Measurements from ENCODE around the gene NAA80.
A peak's percentile ranks its signal among the peaks of the same experiment; 100 is the strongest.
"Not testable (repeated sequence)": the region's sequence is repeated elsewhere in the genome, so short reads cannot be mapped to it uniquely, and the experiment has no call there.

The NAA80 gene

DNA sequence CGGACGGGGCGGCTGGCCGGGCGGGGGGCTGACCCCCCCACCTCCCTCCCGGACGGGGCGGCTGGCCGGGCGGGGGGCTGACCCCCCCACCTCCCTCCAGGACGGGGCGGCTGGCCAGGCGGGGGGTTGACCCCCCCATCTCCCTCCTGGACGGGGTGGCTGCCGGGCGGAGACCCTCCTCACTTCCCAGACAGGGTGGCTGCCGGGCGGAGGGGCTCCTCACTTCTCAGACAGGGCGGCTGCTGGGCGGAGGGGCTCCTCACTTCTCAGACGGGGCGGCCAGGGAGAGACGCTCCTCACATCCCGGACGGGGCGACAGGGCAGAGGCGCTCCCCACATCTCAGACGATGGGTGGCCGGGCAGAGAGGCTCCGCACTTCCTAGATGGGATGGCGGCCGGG lies 12.8 kb upstream of the NAA80 start:
- DNase-seq = not testable (repeated sequence)

- no peak for DNase-seq
These were observed 5.4 kb upstream of the NAA80 start for GRCh38 chr3:50304601-50305000.

DNA sequence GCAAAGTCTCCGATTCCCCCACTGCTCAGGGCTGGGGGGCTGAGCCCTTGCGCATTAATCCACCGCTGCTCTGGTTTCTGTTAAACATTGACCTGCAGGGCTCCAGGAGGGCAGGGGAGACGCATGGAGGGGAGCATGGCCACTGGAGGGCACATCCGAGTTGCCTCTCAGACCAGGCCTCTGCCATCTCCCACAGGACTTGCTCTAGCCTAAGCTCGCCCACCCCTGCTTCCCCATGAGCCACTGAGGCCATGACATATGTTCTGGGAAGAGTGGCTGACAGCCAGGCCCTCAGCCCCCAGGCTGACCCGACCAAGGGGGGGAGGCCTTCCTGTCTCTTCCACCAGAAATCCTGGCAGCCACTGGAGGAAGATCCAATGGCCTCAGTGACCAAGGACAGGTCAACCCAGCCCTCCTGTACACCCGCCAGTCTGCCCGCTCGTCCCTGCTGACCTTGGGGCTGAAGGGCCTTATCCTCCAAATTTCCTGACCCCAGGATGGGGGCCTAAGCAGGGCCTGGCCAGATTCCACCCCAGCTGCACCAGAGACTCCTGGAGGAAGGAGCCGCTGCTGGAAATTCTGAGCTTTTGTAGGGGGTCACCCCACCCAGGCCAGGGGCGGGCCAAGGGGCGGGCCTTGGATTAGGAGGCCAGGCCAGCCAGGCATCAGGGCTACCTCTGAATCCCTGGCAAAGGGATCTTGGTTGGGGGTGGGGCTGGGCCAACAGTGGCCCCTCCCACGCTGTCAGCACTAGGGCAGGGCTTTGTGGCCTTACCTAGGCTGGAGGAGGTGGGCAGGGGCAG lies 4.0 kb upstream of the NAA80 start, which contains the start of gene HYAL1:
HYAL1 (minus strand) TSS at position 562 of the 803 bp plus-strand sequence. CDS start 618 bp downstream, outside the sequence.
- DNase-seq = no peak

DNA sequence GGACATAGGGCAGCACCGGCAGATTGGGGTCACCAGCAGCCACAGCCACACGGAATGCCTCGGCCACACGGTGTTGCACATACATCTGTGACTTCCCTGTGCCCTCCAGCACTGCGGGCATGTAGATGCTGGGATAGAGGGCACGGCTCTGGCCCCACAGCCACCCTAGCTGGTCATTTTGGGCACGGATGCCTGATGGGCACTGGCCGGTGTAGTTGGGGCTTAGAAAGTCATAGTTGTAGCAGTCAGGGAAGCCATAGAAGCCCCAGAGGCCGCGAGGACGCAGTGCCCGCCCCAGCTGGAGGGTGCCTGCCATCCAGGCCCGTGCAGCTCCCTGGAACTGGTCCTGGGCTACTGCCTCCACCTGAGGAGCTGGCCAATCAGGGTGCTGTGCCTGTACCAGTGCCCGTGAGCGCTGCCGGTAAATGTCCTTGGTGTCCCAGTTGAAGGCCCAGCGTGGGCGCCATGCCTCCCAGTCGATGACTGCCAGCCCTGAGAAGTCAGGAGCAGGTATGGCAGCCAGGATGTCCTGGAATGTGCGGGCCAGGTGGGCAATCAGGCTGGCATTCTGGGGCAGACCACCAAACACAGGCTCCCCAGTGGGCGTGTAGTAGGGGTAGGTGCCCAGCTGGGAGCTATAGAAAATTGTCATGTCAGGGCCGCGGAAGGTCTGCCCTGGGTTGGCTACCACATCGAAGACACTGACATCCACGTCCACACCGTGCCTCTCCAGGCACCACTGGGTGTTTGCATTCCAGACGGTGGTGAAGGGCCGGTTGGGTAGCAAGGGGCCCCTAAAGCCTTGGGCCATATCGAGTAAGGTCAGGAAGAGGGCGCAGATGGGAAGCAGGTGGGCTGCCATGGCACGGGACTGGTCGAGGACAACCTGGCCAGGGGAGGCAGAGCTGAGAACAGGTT lies 3.1 kb upstream of the NAA80 start:
- DNase-seq = no peak

DNA sequence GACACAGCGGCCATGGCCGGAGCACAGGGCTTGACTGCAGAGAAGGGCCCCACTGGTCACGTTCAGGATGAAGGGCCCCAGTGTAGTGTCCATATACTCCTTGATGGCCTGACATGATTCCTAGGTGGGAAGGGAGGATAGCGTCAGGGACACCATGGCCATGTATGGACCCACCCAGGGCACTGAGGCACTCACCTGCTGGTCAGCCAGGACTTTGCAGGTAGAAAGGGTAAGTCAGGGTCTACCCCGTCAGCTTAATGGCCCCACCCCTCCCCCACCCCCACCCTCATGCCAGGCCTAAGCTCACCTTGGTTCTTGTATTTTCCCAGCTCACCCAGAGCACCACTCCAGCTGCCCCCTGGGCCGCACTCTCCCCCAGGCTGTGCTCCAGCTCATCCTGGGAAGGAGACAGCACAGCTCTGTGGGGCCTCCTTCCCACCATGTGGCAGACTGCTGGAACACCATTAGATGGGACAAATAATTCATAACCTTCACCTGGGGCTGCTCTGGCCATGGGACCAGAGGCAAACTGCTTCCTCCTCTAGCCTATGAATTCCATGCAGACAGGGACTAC lies 1.6 kb upstream of the NAA80 start:
- DNase-seq = no peak

DNA sequence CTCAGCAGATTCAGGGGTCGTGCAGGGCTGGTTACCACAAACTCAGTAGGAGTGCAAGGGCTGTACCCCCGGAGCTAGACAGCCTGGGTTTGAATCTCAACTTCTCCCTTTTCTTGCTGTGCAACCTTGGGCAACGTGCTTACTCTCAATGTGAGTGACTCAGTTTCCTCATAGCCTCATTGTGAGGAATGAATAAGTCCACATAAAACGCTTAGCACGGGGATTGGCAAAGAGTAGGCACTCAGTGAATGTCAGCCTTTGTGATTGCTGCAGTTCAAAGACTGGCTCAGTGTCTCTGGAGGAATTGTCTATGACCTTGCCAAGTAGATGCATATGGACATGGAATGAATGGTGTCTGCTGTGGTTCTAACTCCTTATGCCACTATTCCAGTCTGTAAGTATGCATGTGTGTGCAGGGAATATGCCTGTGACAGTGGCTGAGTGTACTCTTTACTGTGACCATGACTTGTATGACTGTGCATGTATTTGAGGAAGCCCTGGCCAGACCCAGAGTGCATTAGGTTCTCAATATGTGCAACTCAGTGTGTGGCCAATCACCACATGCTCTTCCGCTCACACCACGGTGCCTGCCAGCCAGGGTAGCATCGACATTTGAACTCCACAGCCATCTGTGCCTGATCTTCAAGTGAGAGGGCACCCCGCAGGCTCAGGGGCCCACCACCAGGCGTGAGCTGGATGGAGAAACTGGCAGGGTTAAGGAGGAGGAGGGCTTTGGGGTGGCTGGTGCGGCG lies 900 bp upstream of the NAA80 start:
- no peak for DNase-seq

DNA sequence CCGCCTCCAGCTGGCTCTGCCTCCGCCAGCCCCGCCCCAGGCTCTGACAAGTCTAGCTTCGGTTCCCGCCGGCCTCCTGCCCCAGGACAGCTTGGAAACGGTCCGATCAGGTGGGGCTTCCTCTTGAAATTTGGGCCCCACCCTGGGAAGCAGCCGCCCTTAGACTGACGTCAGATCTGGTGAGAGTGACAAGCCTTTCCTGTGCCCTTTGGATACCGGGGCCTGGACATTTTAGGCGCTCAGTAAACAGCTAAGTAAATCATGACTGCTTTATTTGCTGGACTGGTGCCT lies 378 bp upstream of the NAA80 start:
- DNase-seq = no peak

DNA sequence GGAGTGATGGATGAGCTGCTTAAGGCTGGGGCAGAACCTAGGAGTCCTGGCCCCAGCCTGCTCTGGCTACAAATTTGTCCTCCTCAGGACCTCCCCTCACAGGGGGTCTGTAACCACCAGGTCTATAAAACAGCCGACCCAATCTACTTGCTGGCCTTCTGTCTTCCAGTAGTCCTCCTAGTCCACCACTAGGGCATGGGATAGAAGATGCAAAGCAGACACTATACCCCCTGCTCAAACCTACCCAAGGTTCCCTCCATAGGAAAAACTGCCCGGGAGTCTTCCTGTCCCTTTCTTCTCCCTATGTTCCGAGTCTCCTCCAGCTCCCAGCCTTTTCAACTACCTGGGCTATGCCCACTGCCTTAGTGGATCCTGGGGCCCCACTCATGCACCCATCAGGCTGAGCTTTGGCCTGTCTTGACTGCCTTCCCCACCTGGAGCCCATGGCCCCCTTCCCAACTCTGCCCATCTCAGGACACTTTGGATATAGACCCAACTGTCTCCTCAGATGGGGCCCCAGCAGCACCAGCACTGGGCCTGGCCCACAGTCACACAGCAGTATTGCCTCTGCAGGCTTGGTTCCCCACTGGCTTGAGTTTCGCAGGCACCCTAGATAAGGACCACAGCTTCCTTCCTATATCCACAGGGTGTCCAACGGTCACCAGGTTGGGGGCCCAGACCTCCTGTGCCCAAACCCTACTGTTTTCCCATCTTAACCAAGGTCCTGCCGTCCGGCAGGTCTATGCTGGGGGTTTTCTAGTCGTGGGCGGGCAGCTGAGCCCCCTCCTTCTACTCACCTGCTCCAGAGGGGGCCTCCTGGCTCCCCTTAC lies 1.1 kb downstream of the NAA80 start:
- DNase-seq = peak in 1 of 6 experiments; percentile 31

DNA sequence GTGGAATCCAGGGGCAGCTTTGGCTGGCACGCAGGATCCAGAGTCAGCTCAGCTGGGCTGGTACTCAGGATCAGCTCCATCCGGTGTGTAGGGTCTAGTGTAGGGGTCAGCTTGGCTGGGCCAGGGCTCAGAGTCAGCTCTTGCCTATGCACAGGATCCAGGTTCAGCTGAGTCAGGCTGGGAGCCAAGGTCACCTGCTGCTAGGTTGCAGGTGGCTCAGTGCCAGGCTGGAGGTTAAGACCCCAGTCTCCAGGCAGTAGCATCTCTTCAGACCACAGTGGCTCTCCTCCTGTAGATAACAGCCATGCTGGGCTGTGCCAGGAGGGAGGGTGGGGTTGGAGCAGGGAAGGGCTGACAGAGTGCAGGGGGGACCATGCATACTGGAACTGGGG lies 1.8 kb downstream of the NAA80 start:
- no peak for DNase-seq

GRCh38 chr3:50296721-50297383 lies 2.4 kb downstream of the NAA80 start:
- no peak for DNase-seq

DNA sequence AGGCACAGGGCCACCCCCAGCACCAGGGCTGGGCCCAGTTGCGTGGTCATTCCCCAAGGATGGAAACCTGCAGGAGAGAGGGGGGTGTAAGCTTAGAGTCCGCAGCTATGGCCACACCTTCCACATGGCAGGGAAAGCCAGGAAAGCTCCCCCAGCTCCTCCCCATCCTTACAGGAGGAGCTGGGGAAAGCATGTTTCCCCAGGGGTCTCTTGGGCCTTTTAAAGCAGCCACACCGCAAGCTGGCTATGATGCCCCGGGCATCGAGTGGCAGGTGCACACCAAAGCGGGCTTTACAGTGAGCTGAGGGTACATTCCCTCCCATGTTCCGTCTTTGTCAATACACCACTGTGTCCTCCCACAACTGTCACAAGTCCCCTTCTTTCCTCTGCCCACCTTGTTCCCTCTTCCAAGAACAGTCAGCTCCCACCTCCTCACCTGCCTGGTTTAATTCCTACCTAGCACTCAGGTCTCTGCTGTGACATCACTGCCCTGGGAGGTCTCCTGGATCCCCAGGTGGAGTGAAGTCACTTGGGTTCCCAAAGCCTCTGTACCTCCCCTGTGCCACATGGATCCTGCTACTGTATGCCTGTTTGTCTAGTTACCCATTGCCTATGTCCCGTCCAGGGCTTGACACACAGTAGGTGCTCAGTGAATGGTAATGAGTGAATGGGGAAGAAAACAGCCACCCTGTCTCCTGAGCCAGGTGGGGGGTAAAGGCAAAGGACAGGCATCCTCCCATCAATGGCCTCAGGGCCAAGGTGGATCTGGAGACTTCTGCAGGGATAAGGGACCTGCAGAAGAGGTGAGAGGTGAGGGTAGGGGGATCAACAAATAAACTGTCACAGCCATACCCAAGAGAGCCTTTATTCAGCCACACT lies 3.4 kb downstream of the NAA80 start:
- DNase-seq = no peak

DNA sequence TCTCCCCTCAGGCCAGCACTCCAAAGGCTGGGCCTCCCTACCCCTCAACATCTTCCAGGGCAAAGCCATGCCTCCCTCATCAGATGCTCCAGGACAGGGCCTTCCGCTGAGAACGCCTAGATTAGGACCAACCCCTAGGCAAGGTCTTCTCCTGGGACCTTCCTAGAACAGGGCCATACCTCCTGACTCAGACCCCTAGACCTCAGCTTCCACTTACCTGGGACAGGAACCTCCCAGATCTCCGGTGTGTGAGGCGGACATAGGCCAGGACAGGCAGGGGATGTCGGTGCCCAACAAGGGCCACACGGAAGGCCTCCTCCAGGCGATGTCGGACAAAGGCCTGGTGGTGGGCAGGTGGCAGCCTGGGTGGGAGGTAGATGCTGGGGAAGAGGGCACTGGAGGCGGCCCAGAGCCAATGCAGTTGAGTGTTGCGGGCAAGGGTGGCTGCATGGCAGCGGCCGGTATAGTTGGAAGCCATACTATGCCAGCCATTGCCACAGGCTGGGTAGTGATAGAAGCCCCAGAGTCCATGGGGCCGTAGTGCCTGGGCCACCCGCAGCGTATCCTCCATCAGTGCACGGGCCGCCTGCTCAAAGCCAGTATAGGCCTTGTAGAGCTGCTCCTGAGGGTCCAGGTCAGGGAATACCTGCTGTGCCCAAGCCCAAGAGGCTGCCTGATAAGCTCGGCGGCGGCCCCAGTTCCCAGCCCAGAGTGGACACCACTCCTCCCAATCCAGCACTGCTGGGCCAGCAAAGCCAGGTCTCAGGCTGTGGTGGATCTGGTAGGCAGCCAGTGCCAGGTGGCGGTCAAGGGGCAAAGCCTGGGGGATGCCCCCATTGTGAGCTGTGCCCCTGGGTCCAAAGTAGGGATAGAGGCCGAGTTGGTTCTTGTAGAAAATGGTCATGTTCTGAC lies 4.5 kb downstream of the NAA80 start:
- no peak for DNase-seq

GRCh38 chr3:50294089-50294488 lies 5.1 kb downstream of the NAA80 start:
- DNase-seq = no peak

GRCh38 chr3:50293079-50293801 lies 6.0 kb downstream of the NAA80 start:
- DNase-seq = no peak

DNA sequence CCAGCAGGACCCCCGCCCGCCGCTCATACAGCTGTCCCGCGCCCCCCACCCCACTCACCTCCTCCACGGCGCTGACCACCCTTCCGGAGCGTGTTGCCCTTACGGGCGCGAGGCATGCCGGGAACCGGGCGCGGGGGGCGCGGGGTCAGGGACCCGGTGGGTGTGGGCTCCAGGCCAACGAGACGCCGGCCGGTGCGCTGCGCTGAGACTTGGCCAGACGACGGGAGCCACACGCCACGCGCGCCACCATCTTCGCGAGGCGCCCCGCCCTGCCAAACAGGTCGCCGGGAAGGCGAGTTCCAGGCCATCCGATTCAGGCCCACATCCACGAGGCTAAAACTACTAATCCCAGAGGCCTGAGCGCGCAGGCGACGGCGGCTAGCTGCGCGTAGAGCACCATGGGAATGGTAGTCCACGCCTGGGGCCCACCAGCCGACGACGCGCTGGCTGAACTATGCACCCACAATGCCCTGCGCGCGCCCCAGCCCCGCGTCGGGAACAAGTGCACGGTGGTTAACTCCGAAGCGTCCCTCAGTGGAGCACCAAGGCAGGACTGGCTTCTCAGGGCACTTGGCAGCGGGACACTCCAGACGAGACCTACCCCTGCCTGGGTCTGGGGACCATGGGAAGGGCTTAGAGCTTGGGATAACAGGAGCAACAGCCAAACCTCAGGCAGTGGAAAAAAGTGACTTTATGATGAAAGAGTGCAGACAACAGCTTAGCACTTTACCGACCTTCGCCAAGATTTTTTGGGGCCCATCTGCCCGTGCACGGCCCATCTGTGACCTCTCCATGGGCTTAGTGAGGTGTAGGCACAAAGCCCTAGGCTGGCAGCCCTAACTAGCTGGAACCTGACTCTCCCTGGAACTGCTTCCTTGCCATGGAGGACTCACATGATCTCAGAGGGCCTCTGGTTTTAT lies 6.8 kb downstream of the NAA80 start, which contains the start of gene IFRD2:
IFRD2 (minus strand) TSS at position 271 of the 920 bp plus-strand sequence; CDS start at position 116, 155 bp downstream.
- DNase-seq = peak; percentile 86 to 95 (median 94)

DNA sequence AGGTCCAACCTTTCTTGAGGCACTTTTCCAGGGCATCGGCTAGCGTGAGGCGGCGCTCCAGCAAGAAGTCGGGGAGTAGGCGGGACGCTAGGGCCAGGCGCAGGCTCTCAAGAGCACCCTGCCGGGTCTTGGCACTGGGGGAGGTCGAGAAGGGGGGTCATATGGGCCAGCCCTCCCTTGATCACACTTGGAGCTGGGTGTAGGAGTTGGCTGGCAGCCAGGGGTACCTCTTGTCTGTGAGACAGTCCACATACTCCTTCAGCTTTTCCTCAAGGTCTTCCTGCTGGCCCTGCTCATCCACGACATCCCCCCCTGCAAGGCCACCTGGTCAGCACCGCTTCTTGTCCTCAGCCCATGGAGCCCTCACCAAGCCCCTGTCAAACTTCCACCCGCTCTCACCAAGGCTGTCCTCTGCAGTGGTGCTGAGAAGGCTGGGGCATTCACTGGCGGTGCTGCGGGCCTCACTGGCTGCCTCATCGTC lies 9.0 kb downstream of the NAA80 start:
- no peak for DNase-seq

GRCh38 chr3:50289130-50289529 lies 10.1 kb downstream of the NAA80 start:
- DNase-seq = no peak

All from stimulated activated naive CD4-positive, alpha-beta T cell (primary cell).